Measurements from ENCODE around the gene EPHA6. TPM values are rescaled to one million over a fixed set of nuclear protein-coding genes. Genes with fewer than 3 reads are reported as not detected.

The EPHA6 gene
- total RNA-seq, 1 experiment from 2014 or later, result 1.2 TPM

DNA sequence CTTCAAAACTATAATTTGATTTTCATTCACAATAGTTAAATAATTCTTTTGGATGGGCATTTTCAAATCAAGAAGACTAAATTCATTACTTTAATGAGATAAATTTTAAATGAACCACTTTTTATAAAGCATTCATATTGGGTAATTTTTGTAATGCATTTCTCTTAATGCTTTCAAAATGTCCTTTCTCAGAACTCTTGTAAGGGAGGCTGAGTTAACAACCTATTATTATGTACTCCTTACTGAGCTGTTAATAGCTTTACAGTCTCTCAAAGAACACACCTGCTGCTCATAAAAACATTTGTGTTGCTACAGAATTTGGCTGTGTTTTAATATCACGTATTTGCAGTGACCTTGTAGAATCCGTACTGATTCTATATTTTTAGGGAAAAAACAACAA lies 616.2 kb downstream of the EPHA6 start:
- H3K27me3 ChIP-seq (ENCODE audit: insufficient read depth, low read depth), result no peaks in the 10 kb centered on the region
- H2AFZ ChIP-seq, result no peak overlapping the region
- peaks cover 3% of the 10 kb centered on the region; the same call in 1 of the 2 replicates for H3K9me2 ChIP-seq (ENCODE audit: insufficient read depth)
- POLR2A ChIA-PET (ENCODE audit: unreplicated experiment), result no interaction called here
- no peaks in the 10 kb centered on the region for H3K79me2 ChIP-seq (ENCODE audit: low read depth)
- no peaks in the 10 kb centered on the region for H3K4me1 ChIP-seq (replicated peaks; ENCODE audit: insufficient read depth)
- no peak for DNase-seq
- no peak overlapping the region for H3K4me2 ChIP-seq
- no peaks in the 10 kb centered on the region for H3F3A ChIP-seq (ENCODE audit: insufficient read depth, low read depth)
- H3K9me3 ChIP-seq (ENCODE audit: insufficient read depth, low read depth), result no peaks in the 10 kb centered on the region
- no peak overlapping the region for H3K27ac ChIP-seq
- H3K4me3 ChIP-seq, result no peak overlapping the region
- TF ChIP-seq EZH2 (IDR thresholded peaks at IDR 0.05; ENCODE audit: low read depth), result no peak
- TF ChIP-seq, protein P1, sequence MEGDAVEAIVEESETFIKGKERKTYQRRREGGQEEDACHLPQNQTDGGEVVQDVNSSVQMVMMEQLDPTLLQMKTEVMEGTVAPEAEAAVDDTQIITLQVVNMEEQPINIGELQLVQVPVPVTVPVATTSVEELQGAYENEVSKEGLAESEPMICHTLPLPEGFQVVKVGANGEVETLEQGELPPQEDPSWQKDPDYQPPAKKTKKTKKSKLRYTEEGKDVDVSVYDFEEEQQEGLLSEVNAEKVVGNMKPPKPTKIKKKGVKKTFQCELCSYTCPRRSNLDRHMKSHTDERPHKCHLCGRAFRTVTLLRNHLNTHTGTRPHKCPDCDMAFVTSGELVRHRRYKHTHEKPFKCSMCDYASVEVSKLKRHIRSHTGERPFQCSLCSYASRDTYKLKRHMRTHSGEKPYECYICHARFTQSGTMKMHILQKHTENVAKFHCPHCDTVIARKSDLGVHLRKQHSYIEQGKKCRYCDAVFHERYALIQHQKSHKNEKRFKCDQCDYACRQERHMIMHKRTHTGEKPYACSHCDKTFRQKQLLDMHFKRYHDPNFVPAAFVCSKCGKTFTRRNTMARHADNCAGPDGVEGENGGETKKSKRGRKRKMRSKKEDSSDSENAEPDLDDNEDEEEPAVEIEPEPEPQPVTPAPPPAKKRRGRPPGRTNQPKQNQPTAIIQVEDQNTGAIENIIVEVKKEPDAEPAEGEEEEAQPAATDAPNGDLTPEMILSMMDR (conservative IDR thresholded peaks at IDR 0.05), result no peak
- no peaks in the 10 kb centered on the region for H3K36me3 ChIP-seq (ENCODE audit: low read depth)
- no TSS peak for BruUV-seq (replicated peaks)
- H4K20me1 ChIP-seq (ENCODE audit: insufficient read depth), result no peaks in the 10 kb centered on the region
- intact Hi-C loops (cut with micrococcal nuclease; ENCODE audit: unreplicated experiment), result no loop called here
- CTCF ChIA-PET, result no interaction called here

DNA sequence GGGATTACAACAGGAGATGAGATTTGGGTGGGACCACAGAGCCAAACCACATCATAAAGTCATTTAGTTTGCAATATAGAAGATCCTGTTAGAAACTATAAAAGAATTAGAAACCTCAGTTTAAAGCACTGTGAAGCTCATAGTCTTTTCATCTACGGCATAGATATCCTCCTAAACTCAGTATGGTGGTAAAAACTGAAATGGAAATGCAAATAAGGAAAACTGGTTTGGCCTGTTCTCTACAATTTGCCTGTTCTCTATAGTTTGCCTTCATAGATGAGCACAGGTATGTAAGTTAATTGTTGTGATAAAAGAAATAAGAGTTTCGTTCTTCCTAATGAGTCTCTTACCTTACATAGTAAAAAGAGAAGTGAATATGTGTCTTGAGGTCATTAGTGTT lies 618.5 kb downstream of the EPHA6 start:
- ChIA-PET POLR2A (ENCODE audit: unreplicated experiment) (no interaction called here), CTCF (no interaction called here)
- Histone ChIP-seq H3K4me3 (no peak overlapping the region), H3K4me1 (replicated peaks; ENCODE audit: insufficient read depth) (no peaks in the 10 kb centered on the region), H3F3A (ENCODE audit: insufficient read depth, low read depth) (no peaks in the 10 kb centered on the region), H3K27me3 (ENCODE audit: insufficient read depth, low read depth) (no peaks in the 10 kb centered on the region), H3K27ac (no peak overlapping the region), H3K9me2 (ENCODE audit: insufficient read depth) (peaks cover 3% of the 10 kb centered on the region; the same call in 1 of the 2 replicates), H2AFZ (no peak overlapping the region), H3K9me3 (ENCODE audit: insufficient read depth, low read depth) (no peaks in the 10 kb centered on the region), H4K20me1 (ENCODE audit: insufficient read depth) (no peaks in the 10 kb centered on the region), H3K79me2 (ENCODE audit: low read depth) (no peaks in the 10 kb centered on the region), H3K4me2 (no peak overlapping the region), H3K36me3 (ENCODE audit: low read depth) (no peaks in the 10 kb centered on the region)
- intact Hi-C loops (cut with micrococcal nuclease; ENCODE audit: unreplicated experiment), result no loop called here
- DNase-seq, result no peak
- TF ChIP-seq, protein P1 (conservative IDR thresholded peaks at IDR 0.05), result no peak
- no peak for TF ChIP-seq EZH2 (IDR thresholded peaks at IDR 0.05; ENCODE audit: low read depth)
- BruUV-seq (replicated peaks), result no TSS peak

GRCh38 chr3:97438131-97438530 lies 623.7 kb downstream of the EPHA6 start:
- ChIA-PET CTCF (no interaction called here), POLR2A (ENCODE audit: unreplicated experiment) (no interaction called here)
- Histone ChIP-seq H3K4me3 (no peak overlapping the region), H3F3A (ENCODE audit: insufficient read depth, low read depth) (no peaks in the 10 kb centered on the region), H2AFZ (no peak overlapping the region), H3K4me2 (no peak overlapping the region), H3K9me3 (ENCODE audit: insufficient read depth, low read depth) (no peaks in the 10 kb centered on the region), H3K36me3 (ENCODE audit: low read depth) (no peaks in the 10 kb centered on the region), H3K79me2 (ENCODE audit: low read depth) (no peaks in the 10 kb centered on the region), H3K4me1 (replicated peaks; ENCODE audit: insufficient read depth) (no peaks in the 10 kb centered on the region), H4K20me1 (ENCODE audit: insufficient read depth) (no peaks in the 10 kb centered on the region), H3K9me2 (ENCODE audit: insufficient read depth) (peaks cover 3% of the 10 kb centered on the region; the same call in 1 of the 2 replicates), H3K27ac (no peak overlapping the region), H3K27me3 (ENCODE audit: insufficient read depth, low read depth) (no peaks in the 10 kb centered on the region)
- TF ChIP-seq, protein P1 (conservative IDR thresholded peaks at IDR 0.05), result no peak
- TF ChIP-seq EZH2 (IDR thresholded peaks at IDR 0.05; ENCODE audit: low read depth), result no peak
- no peak for DNase-seq
- intact Hi-C loops (cut with micrococcal nuclease; ENCODE audit: unreplicated experiment), result no loop called here
- no TSS peak for BruUV-seq (replicated peaks)
